Activated CD4-positive, CD25-positive, alpha-beta regulatory T cell treated with anti-CD3 and anti-CD28 coated beads, Interleukin-2, amount 50 U/mL, for 16 hours (primary cell): ENCODE measurements around the gene CDK13.
"Not testable (repeated sequence)": the region's sequence is repeated elsewhere in the genome, so short reads cannot be mapped to it uniquely, and the experiment has no call there.

ENCODE experiments used
- DNase-seq: peaks from one replicate; pipeline ENCODE4 v3.0.0-alpha.2; 2020; ENCODE audit warnings: low read depth, low spot score

Gene CDK13

DNA sequence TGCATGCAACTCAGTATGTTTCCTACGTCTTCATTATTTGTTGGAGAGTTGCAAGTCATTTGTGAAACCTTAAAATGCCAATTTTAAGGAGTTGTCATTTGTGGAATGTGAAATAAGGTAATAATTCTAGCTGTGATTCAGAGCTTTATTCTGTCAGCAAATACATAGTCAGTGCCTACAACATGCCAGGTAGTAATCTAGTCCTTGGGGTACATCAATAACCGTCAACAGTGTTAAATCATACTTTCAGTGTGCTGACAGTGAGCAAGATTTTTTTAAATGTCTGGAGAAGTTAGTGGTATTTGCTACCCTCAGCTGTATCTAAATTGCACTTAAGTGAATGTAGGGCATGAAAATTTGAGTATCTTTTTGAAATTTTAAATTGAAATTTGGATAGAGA, 147.7 kb downstream of the CDK13 start:
- no peak for DNase-seq

DNA sequence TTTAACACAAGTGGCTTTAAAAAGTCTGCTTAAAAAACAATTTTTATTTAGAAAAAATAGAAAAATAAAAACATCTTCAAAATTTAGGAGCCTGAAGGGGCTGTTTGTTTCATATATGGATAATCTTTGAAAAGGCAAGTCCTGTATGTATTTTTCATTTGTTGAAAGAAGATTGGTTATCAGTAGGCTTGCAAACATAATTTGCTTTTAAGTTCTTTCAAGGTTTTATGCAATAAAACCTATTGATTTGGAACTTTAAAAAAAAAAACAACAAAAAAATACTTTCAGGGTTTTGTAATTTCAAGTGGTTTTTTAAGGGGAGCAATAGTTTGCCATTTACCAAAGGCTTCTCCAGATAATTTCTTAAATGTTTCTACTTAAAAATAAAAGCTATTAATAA, 148.8 kb downstream of the CDK13 start:
- DNase-seq, result no peak

DNA sequence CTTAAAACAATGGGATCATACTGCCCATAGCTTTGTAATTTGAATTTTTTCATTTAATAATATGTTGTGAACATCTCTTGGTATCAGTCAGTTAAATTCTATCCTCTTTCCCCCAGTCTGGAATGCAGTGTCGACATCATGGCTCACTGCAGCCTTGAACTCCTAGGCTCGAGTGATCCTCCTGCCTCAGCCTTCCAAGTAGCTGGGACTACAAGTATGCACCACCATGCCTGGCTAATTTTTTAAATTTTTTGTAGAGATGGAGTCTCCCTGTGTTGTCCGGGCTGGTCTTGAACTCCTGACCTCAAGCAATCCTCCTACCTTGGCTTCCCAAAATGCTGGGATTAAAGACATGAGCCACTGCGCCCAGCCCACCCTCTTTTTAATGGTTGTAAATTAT, 149.8 kb downstream of the CDK13 start:
- no peak for DNase-seq

DNA sequence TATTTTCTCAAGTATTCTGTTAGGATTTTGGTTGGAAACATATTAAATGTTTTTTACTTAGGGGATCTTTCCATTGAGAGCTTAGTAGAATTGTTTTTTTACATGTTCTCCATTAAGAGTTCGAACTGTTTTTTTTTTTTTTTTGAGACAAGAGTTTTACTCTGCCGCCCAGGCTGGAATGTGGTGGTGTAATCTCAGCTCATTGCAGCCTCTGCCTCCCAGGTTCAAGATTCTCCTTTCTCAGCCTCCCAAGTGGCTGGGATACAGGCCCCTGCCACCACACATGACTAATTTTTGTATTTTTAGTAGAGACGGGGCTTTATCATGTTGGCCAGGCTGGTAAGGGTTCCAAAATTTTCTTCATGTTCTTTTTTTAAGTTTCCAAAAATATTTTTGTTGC, 151.1 kb downstream of the CDK13 start:
- DNase-seq, result no peak

DNA sequence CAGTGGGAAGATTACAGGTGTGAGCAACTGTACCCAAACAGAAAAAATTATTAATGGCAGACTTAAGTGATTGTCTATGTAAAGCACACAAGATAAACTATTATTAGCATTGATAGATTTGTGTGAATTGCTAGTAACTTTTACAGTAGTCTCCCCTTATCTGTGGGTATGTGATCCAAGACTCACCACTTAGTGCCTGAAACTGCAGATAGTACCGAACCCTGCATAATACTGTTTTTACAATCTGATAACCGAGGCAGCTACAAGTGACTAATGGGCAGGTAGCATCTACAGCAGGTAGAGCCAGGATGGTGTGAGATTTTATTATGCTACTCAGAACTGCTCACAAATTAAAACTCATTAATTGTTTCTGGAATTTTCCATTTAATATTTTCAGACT, 152.8 kb downstream of the CDK13 start:
- no peak for DNase-seq

DNA sequence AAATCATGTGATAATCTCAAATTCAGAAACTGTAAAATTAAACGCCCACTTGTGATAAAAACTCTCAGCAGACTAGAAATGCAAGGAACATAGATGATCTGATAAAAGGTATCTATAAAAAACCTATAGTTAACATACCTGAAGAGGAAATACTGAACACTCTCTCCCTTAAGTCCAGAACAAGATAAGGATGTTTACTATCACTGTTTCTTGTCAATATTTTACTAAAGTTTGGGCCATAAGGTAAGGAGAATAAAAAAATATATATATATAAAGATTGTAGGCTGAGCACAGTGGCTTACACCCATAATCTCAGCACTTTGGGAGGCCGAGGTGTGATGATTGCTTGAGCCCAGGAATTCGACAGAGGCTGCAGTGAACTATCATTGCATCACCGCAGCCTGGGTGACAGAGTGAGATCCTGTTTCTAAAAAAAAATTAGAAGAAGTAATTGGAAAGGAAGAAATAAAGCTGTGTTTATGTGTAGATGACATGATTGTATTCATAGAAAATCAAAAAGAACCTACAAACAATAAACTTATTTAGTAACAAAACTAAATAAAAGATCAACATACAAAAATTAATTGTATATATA, 155.9 kb downstream of the CDK13 start:
- no peak for DNase-seq

DNA sequence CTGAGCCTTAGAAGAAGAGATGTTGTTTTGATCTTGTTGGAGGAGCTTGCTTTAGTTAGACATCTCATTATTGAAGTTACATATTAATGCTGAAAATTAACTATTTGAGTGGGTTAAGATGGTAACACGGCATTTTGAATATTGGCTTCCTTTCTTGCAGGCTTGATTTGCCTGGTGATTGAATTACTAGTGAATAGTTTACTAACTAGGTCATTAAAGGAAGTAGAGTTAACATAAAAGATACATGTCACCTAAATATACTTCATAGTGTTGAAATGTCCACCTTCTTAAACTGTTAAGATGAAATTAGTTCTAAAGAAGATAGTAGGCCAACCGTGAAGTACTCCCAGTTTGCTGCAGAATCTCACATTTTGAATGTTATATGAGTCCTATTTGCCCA, 165.9 kb downstream of the CDK13 start:
- no peak for DNase-seq

DNA sequence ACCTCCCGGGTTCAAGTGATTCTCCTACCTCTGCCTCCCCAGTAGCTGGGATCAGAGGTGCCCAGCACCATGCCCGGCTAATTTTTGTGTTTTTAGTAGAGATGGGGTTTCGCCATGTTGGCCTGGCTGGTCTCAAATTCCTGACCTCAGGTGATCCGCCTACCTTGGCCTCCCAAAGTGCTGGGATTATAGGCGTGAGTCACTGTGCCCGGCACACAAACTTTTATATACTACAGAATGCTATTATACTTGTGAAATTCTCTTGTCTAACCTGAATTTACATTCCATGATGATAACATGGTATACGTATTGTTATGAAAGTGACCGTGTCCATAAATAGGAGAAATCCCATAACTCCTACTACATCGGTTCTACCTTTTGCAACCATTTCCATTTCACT, 167.1 kb downstream of the CDK13 start:
- DNase-seq, result not testable (repeated sequence)

DNA sequence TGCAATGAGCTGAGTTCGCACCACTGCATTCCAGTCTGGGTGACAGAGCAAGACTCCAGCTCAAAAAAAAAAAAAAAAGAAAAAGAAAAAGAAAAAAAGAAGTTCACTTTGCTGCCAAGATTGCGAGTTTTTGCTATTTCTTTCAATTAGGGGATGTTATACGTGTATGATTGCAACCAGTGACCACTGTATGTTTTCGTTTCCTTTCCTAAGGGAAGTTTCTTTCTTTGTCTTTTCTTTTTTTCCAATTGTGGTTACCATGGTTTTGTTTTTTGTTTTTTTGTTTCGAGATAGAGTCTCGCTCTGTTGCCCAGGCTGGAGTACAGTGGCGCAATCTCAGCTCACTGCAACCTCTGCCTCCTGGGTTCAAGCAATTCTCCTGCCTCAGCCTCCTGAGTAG, 168.1 kb downstream of the CDK13 start:
- not testable (repeated sequence) for DNase-seq

DNA sequence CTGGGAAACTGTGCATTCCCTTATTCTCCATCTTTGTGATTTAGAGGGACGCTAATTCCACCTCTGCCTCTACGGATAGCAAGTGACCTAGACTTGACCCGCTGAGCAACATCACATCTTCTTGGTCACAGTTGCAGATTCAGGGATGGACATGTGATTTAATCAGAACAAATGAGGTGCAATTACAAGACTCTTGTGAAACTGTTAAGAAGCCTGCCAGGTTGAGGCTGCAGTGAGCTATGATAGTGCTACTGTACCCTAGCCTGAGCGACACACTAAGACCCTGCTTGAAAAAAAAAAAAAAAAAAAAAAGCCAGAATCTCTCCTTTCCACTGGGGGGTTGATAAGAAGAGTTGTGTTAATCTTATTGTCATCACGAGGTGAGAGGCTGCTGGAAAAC, 170.0 kb downstream of the CDK13 start:
- no peak for DNase-seq

DNA sequence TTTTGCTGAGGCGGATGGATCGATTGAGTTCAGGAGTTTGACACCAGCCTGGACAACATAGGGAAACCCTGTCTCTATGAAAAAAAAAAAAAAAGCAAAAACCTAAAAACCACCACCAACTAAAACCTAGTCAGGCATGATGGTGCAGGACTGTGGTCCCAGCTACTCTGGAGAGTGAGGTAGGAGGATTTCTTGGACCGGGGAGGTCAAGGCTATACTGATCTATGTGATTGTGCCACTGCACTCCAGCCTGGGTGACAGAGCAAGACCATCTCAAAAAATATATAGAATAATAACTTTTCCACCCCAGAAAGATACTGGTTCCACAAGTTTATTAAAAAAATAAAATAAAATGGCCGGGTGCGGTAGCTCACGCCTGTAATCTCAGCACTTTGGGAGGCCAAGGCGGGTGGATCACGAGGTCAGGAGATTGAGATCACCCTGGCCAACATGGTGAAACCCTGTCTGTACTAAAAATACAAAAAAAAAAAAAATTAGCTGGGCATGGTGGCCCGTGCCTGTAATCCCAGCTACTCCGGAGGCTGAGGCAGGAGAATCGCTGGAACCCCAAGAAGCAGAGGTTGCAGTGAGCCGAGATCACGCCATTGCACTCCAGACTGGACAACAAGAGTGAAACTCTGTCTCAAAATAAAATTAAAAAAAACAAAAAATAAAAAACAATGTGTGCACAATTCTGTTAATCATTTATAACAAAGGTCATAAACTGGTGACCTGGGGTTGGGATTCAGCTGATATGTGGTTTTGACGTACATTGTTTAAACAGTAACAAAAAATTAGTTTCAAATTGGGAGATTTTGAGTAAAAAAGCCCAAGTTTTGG, 172.3 kb downstream of the CDK13 start:
- not testable (repeated sequence) for DNase-seq

DNA sequence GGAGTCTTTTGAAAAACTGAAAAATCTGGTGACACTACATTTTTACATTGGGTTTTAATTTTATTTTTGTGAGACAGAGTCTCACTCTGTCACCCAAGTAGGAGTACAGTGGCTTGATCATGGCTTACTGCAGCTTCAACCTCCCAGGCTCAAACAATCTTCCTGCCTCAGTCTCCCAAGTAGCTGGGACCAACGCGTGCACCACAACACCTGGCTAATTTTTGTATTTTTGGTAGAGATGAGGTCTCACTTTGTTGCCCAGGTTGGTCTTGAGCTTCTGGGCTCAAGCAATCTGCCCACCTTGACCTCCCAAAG, 172.8 kb downstream of the CDK13 start:
- no peak for DNase-seq

DNA sequence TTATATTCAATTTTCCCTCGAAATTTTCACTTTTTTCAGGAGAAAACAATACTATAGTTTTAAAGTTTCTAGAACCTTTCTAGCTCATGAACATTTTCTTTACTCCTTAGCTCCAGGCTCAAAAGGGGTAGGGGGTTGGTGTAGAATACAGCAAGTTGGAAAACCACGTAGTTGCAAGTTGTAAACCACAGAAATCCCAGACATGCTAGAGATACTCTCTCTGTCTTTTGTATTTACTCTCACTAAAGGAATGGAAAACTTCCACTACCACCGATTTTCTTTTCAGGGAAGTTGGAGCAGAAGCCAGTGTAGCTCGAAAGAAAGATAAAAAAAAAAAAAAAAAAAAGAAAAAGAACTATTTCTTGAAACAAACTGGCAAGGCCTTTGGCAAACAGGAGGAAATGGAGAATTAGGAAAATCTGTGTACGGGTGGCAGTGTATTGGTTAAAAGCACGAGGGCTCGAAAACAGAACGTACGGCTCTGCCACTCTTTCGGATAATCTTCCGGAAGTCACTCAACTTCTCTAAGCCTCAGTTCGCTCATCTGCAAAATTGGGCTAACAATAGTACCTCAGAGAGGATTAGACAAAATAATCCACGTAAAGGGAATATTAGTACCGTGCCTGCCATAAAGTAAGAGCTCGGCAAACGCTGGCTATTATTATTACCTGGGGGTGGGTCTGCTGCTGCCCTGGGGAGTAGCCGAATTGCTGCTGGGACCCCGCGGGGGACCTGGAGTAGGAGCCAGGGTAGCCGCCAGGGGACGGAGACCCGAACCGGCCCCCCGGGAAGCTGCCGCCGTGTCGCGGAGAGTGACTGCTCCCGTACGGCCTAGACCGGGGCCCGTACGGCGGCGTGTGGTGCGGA, 183.7 kb downstream of the CDK13 start:
- no peak for DNase-seq

DNA sequence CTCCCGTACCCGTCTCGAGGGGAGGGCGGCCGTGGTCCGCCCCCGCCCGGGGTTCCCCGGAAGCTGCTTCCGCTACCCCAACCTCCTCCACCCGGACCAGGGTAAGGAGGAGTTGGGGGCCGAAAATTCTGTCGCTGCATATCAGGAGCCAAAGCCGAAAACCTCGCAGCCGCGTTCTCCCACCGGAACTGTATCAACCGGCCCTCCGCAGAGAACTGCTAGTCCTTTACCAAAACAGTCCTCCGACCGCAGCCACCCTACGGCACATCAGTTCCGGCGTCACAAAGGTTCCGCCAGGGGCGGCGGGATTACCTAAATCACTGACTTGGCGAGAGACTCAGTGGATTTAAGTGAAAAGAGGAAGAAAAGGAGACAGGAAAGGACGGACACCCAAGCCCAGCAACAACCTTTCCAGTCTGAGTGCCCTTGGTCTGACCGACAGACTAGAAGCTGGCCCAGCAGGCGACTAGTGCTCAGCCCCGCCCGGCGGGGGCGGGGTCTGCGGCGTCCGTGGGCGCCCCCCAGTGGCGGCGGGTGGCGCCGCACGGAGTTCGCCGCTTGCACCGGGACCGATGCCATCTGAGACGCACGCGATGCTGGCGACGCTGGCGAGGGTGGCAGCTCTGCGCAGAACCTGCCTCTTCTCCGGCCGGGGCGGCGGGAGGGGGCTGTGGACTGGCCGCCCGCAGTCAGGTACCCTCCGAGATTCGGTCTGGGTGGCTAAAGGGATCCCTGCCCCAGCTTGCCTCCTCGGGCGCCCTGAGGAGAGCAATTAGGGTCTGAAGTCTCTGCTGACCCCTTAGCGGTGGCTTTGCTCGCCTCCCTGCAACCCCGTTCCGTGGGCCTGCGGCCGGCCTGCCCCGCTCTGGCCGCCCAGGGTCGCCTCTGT, 184.6 kb downstream of the CDK13 start, which contains the start of the genes MPLKIP and SUGCT:
TSS of gene MPLKIP (minus strand) at position 195 of the 889 bp plus-strand sequence. CDS start at position 140, 55 bp downstream.
TSS of gene SUGCT (plus strand) at position 578 of the 889 bp plus-strand sequence.
- peak; percentile 72 for DNase-seq

DNA sequence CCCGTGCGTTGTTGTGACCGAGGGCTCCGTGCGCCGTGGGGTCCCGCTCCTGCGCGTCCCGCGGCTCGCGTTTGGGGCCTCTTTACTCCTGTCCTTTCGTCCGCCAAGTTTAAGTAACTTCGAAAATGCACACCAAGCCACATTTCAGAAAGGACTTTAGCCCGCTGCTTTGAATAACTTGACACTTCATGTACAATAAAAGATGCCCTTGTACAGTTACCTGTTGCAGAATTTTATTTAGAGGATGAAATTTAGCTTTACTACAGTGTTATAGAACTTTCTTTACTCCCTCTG, 185.2 kb downstream of the CDK13 start:
- DNase-seq, result no peak

DNA sequence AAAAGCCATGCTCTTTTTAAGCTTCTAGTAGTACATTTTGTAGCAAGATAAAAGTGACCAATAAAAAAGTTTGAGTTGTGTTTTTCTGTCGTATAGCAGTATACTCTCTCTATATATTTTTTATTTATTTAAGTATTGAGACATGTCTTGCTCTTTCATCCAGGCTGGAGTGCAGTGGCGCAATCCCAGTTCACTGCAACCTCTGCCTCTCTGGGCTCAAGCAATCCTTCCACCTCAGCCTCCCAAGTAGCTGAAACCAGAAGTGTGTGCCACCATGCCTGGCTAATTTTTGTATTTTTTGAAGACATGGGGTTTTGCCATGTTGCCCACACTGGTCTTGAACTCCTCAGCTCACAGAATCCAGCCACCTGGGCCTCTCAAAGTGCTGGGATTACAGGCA, 187.5 kb downstream of the CDK13 start:
- DNase-seq, result no peak

DNA sequence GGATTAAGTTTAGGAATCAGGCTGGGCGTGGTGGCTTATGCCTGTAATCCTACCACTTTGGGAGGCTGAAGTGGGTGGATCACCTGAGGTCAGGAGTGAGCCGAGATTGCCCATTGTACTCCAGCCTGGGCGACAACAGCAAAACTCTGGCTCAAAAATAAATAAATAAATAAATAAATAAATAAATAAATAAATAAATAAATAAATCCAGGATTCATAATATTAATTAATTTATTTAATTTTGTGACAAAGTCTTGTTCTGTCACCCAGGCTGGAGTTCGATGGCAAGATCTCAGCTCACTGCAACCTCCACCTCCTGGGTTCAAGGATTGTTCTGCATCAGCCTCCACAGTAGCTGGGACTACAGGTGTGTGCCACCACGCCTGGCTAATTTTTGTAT, 188.9 kb downstream of the CDK13 start:
- DNase-seq, result no peak

DNA sequence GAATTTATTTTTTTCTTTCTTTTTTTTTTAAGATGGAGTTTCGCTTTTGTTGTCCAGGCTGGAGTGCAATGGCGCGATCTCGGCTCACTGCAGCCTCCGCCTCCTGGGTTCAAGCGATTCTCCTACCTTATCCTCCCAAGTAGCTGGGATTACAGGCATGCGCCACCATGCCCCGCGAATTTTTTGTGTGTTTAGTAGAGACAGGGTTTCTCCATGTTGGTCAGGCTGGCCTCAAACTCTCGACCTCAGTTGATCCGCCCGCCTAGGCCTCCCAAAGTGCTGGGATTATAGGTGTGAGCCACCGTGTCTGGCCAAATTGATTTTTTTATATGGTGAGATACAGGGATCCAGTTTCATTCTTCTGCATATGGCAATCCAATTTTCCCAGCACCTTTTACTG, 189.8 kb downstream of the CDK13 start:
- DNase-seq, result not testable (repeated sequence)

DNA sequence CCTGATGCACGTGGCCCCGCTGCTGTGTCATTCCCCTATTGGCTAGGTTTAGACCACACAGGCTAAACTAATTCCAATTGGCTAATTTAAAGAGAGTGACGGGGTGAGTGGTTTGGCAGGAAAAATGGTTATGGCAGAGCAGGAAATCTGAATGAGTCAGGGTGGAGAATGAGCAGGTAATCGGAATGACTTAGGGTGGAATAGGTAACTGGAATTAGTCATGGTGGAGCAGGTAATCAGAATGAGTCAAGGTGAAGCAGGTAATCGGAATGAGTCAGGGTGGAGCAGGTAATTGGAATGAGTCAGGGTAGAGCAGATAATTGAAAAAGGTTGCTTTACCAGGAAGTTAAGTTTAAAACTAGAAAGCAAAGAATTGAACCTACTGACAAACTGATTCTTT, 191.9 kb downstream of the CDK13 start:
- DNase-seq, result not testable (repeated sequence)

DNA sequence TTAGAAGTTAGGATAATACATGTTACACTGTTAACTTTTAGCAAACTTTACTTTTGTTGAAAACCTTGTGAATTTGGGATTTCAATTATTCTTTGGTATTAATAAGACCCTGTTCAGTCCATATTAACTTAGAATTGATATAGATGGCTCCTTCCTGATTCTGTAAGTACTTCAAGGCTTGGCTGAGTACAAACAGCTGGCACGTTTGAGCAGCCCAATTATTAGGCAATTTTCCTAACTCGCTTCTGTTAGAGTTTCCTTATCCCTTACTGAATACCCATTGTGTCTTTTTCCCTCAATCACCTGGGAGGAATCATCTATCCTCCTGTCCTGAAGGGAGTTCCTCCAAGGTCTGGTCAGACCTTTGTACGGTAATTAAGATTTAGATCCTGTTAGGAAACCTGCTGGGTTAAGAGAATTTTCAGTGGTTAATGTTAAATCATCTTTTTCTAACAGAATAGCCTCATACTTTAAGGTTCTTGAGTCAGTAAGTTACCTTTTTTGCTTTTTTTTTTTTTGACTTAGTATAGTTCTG, 195.6 kb downstream of the CDK13 start:
- not testable (repeated sequence) for DNase-seq
